Measurements from ENCODE around the gene ENKD1.

The ENKD1 gene

GRCh38 chr16:67679935-67680897, 13.7 kb upstream of the ENKD1 start:
- H3K9me3 ChIP-seq (ENCODE audit: control insufficient read depth, insufficient read depth, low read length), result no peaks in the 10 kb centered on the region
- no peaks in the 10 kb centered on the region for H4K20me1 ChIP-seq (ENCODE audit: control insufficient read depth, insufficient read depth, low read depth, low read length)
- peaks cover 8% of the 10 kb centered on the region for H3K36me3 ChIP-seq (ENCODE audit: control insufficient read depth, low read length)

GRCh38 chr16:67678354-67679023, 11.9 kb upstream of the ENKD1 start:
- Histone ChIP-seq H3K9me3 (ENCODE audit: control insufficient read depth, insufficient read depth, low read length) (no peaks in the 10 kb centered on the region), H3K79me2 (ENCODE audit: control insufficient read depth, low read length) (no peaks in the 10 kb centered on the region), H4K20me1 (ENCODE audit: control insufficient read depth, insufficient read depth, low read depth, low read length) (no peaks in the 10 kb centered on the region), H3K9me2 (replicated peaks; ENCODE audit: control insufficient read depth, low read length) (no peaks in the 10 kb centered on the region), H3K4me2 (ENCODE audit: low read length) (no peak overlapping the region), H3K36me3 (ENCODE audit: control insufficient read depth, low read length) (peaks cover 1% of the 10 kb centered on the region), H3K4me1 (ENCODE audit: control insufficient read depth, low read length) (peaks cover 3% of the 10 kb centered on the region; the same call in 1 of the 2 replicates), H3K4me3 (ENCODE audit: low read length) (no peak overlapping the region), H3K27ac (ENCODE audit: low read depth, low read length) (no peak overlapping the region), H3K27me3 (ENCODE audit: control insufficient read depth, low read length) (no peaks in the 10 kb centered on the region), H3F3A (ENCODE audit: control insufficient read depth, insufficient read depth) (no peaks in the 10 kb centered on the region)
- TF ChIP-seq EZH2phosphoT487 (IDR thresholded peaks at IDR 0.05; ENCODE audit: borderline replicate concordance, low read length) (no peak), CTCF (IDR thresholded peaks at IDR 0.05; ENCODE audit: low read depth, low read length, poor library complexity, severe bottlenecking) (no peak)

More at GRCh38 chr16:67679935-67680897, 13.7 kb upstream of the ENKD1 start:
- H3K4me2 ChIP-seq (ENCODE audit: low read length), result no peak overlapping the region
- no peak overlapping the region for H3K4me3 ChIP-seq (ENCODE audit: low read length)
- H3F3A ChIP-seq (ENCODE audit: control insufficient read depth, insufficient read depth), result no peaks in the 10 kb centered on the region
- no peaks in the 10 kb centered on the region for H3K27me3 ChIP-seq (ENCODE audit: control insufficient read depth, low read length)
- H3K9me2 ChIP-seq (replicated peaks; ENCODE audit: control insufficient read depth, low read length), result no peaks in the 10 kb centered on the region
- no peaks in the 10 kb centered on the region for H3K79me2 ChIP-seq (ENCODE audit: control insufficient read depth, low read length)
- H3K4me1 ChIP-seq (ENCODE audit: control insufficient read depth, low read length), result no peaks in the 10 kb centered on the region
- TF ChIP-seq CTCF (IDR thresholded peaks at IDR 0.05; ENCODE audit: low read depth, low read length, poor library complexity, severe bottlenecking) (no peak), EZH2phosphoT487 (IDR thresholded peaks at IDR 0.05; ENCODE audit: borderline replicate concordance, low read length) (no peak)
- H3K27ac ChIP-seq (ENCODE audit: low read depth, low read length), result no peak overlapping the region

GRCh38 chr16:67677712-67678111, 11.2 kb upstream of the ENKD1 start:
- Histone ChIP-seq H3K9me2 (replicated peaks; ENCODE audit: control insufficient read depth, low read length) (no peaks in the 10 kb centered on the region), H3F3A (ENCODE audit: control insufficient read depth, insufficient read depth) (no peaks in the 10 kb centered on the region), H3K79me2 (ENCODE audit: control insufficient read depth, low read length) (no peaks in the 10 kb centered on the region), H3K4me1 (ENCODE audit: control insufficient read depth, low read length) (peaks cover 6% of the 10 kb centered on the region), H3K27me3 (ENCODE audit: control insufficient read depth, low read length) (no peaks in the 10 kb centered on the region), H3K4me3 (ENCODE audit: low read length) (no peak overlapping the region), H3K4me2 (ENCODE audit: low read length) (no peak overlapping the region), H4K20me1 (ENCODE audit: control insufficient read depth, insufficient read depth, low read depth, low read length) (no peaks in the 10 kb centered on the region), H3K36me3 (ENCODE audit: control insufficient read depth, low read length) (no peaks in the 10 kb centered on the region), H3K9me3 (ENCODE audit: control insufficient read depth, insufficient read depth, low read length) (no peaks in the 10 kb centered on the region), H3K27ac (ENCODE audit: low read depth, low read length) (no peak overlapping the region)
- TF ChIP-seq CTCF (IDR thresholded peaks at IDR 0.05; ENCODE audit: low read depth, low read length, poor library complexity, severe bottlenecking) (no peak), EZH2phosphoT487 (IDR thresholded peaks at IDR 0.05; ENCODE audit: borderline replicate concordance, low read length) (no peak)

Data from DOHH2 (cell line).